SK-N-DZ (cell line): ENCODE measurements around the gene PPAT.
"Not testable (repeated sequence)": the region's sequence is repeated elsewhere in the genome, so short reads cannot be mapped to it uniquely, and the experiment has no call there.

ENCODE experiments used
- DNase-seq: peaks from one replicate; pipeline ENCODE4 v3.0.0-alpha.2; 2015; ENCODE audit warnings: low spot score

The PPAT gene

GRCh38 chr4:56386091-56386490 lies 49.3 kb downstream of the PPAT start:
- no peak for DNase-seq

GRCh38 chr4:56375458-56375857 lies 60.0 kb downstream of the PPAT start:
- no peak for DNase-seq

GRCh38 chr4:56374956-56375355 lies 60.5 kb downstream of the PPAT start:
- no peak for DNase-seq

- no peak for DNase-seq
Observed at GRCh38 chr4:56372774-56373173, 62.6 kb downstream of the PPAT start.

GRCh38 chr4:56371426-56372220 lies 63.8 kb downstream of the PPAT start:
- no peak for DNase-seq

- no peak for DNase-seq
Observed at GRCh38 chr4:56370377-56370776, 65.0 kb downstream of the PPAT start.

- DNase-seq: not testable (repeated sequence)
Observed at GRCh38 chr4:56362981-56363380, 72.4 kb downstream of the PPAT start.

GRCh38 chr4:56360071-56360470 lies 75.3 kb downstream of the PPAT start:
- no peak for DNase-seq

GRCh38 chr4:56356650-56357049 lies 78.8 kb downstream of the PPAT start:
- DNase-seq: no peak

- no peak for DNase-seq
Observed at GRCh38 chr4:56348576-56348975, 86.8 kb downstream of the PPAT start.

GRCh38 chr4:56345458-56345857 lies 90.0 kb downstream of the PPAT start:
- DNase-seq: no peak
